22Rv1 (cell line): ENCODE data around the gene IZUMO1.

Experiments
- CTCF ChIP-seq: fragments of 450-650 bp; IDR thresholded peaks from 2 replicates; pipeline ENCODE4 v1.5.1; 2017; ENCODE audit warnings: mild to moderate bottlenecking
- ZFX ChIP-seq: fragments of 450-650 bp; IDR thresholded peaks from 2 replicates; pipeline ENCODE4 v1.6.1; 2017; ENCODE audit warnings: antibody characterized with exemption, borderline replicate concordance

- no peak for TF ChIP-seq ZFX
- no peak for TF ChIP-seq CTCF
These were observed 43.4 kb downstream of the IZUMO1 start for GRCh38 chr19:48703316-48703715.
